Gastrocnemius medialis (tissue), 4 donors: ENCODE results near the gene HBS1L. TPM values are rescaled to one million over a fixed set of nuclear protein-coding genes. Genes with fewer than 3 reads are reported as not detected.

Experiments
- ATAC-seq, 2 donors: fragments of 150-250 bp; one replicate each; pipeline ENCODE4 v1.9.1; 2016
- DNase-seq, 2 donors: peaks; one replicate each; pipeline ENCODE4 v3.0.0-alpha.2; 2019
- H3K27ac ChIP-seq, 4 donors: fragments of 200-600 bp; sonication (generic); 1 replicate in 1 of 4; 2 replicates in 3 of 4; pipeline ENCODE4 v1.5.1; 2016 to 2018; ENCODE audit warnings: mild to moderate bottlenecking in 2 of 4, moderate library complexity in 1 of 4
- H3K27me3 ChIP-seq, 3 donors: fragments of 200-600 bp; sonication (generic) in 2 of 3; 1 replicate in 1 of 3; 2 replicates in 2 of 3; pipeline versions ENCODE4 v1.5.1 to v1.6.0; 2016 to 2019; ENCODE audit warnings: mild to moderate bottlenecking in 1 of 3, moderate library complexity in 1 of 3
- H3K36me3 ChIP-seq, 2 donors: fragments of 200-600 bp; sonication (generic) in 1 of 2; one replicate each; pipeline ENCODE4 v1.5.1; 2017 to 2018
- H3K4me1 ChIP-seq, 2 donors: fragments of 200-600 bp; sonication (generic) in 1 of 2; one replicate each; pipeline ENCODE4 v1.5.1; 2016 to 2017; ENCODE audit warnings: mild to moderate bottlenecking in 2 of 2
- H3K4me3 ChIP-seq, 4 donors: fragments of 200-600 bp; sonication (generic) in 3 of 4; 1 replicate in 1 of 4; 2 replicates in 3 of 4; pipeline ENCODE4 v1.5.1; 2016 to 2019; ENCODE audit warnings: mild to moderate bottlenecking in 2 of 4
- H3K9me3 ChIP-seq, 3 donors: fragments of 200-600 bp; sonication (generic) in 2 of 3; 1 replicate in 1 of 3; 2 replicates in 2 of 3; pipeline ENCODE4 v1.5.1; 2016 to 2019
- POLR2A ChIP-seq, 2 donors: fragments of 450-650 bp; IDR thresholded peaks; one replicate each; pipeline ENCODE4 v1.6.1; 2017; ENCODE audit warnings: antibody characterized with exemption in 2 of 2, mild to moderate bottlenecking in 2 of 2, moderate library complexity in 2 of 2
- in situ Hi-C, 4 donors: fragments of 200-750 bp; cut with MboI; loops; one replicate each; pipeline versions ENCODE4 v1.15.0 to v1.8.0; 2017; ENCODE audit warnings: low sequenced_read_pairs in 4 of 4
- intact Hi-C: fragments of 100-400 bp; cut with DNase I; formaldehyde crosslinking; loops from one replicate; pipeline ENCODE4 v1.15.1; 2023; ENCODE audit warnings: low total_unique reads
- total RNA-seq, 4 donors: library from RNA; depleted of rRNA; stranded (reverse); fragments of >200 nt; gene quantifications; one replicate each; pipeline versions ENCODE4 v1.1.0 to v1.2.3, GENCODE V29; 2016
- TF ChIP-seq, protein P1 (sequence below), 5 experiments: fragments of 450-650 bp in 3 of 5; fragments of 200-600 bp in 2 of 5; sonication (generic) in 2 of 5; IDR thresholded peaks in 4 of 5; conservative IDR thresholded peaks in 1 of 5; 1 replicate in 4 of 5; 2 replicates in 1 of 5; pipeline ENCODE4 v1.5.1; 2016 to 2019; ENCODE audit warnings: antibody characterized with exemption in 5 of 5, mild to moderate bottlenecking in 3 of 5, moderate library complexity in 3 of 5

HBS1L gene
- total RNA-seq, 4 donors from 2014 or later: 97.9 to 139 (median 120) TPM

DNA sequence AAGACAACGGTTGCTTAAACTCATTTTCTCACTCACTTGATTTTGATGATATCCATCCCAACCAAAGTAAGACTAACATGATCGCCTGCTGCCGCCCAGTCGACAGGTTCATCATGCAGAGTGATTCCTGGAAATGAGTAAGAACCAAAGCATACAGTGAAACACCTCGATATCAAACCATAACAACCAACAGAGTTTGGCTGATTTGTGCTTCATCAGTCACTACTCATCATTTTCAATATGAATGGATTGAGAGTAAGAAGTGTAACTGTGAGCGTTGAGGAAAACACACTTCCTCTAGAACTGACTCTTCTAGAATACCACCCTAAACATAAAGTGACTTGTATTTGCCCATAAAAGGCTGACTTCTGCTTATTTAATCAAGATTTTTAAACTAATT, 75.5 kb downstream of the HBS1L start:
- H3K36me3 ChIP-seq: peaks cover 0 to 38% of the 10 kb centered on the region in 2 donors
- ATAC-seq: no peak

DNA sequence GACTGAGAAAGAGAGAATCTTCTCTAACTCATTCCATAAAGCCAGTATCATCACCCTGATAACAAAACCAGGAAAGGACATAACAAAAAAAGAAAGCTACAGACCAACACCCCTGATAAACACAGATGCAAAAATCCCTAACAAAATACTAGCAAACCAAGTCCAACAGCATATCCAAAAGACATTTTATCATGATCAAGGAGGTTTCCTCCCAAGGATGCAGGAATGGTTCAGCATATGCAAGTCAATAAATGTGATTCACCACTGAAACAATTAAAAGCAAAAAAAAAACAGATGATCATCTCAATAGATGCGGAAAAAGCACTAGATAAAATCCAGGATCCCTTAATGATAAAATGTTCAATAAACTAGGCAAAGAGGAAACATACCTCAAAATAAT, 80.3 kb downstream of the HBS1L start:
- Histone ChIP-seq H3K4me3 (no peak overlapping the region), H3K36me3 (peaks cover 0 to 25% of the 10 kb centered on the region in 2 donors), H3K27me3 (no peaks in the 10 kb centered on the region), H3K9me3 (no peaks in the 10 kb centered on the region), H3K27ac (no peak overlapping the region), H3K4me1 (no peaks in the 10 kb centered on the region)
- ATAC-seq (no peak), DNase-seq (no peak)
- TF ChIP-seq POLR2A (IDR thresholded peaks at IDR 0.05): no peak
- TF ChIP-seq, protein P1, sequence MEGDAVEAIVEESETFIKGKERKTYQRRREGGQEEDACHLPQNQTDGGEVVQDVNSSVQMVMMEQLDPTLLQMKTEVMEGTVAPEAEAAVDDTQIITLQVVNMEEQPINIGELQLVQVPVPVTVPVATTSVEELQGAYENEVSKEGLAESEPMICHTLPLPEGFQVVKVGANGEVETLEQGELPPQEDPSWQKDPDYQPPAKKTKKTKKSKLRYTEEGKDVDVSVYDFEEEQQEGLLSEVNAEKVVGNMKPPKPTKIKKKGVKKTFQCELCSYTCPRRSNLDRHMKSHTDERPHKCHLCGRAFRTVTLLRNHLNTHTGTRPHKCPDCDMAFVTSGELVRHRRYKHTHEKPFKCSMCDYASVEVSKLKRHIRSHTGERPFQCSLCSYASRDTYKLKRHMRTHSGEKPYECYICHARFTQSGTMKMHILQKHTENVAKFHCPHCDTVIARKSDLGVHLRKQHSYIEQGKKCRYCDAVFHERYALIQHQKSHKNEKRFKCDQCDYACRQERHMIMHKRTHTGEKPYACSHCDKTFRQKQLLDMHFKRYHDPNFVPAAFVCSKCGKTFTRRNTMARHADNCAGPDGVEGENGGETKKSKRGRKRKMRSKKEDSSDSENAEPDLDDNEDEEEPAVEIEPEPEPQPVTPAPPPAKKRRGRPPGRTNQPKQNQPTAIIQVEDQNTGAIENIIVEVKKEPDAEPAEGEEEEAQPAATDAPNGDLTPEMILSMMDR (IDR thresholded peaks at IDR 0.05 in 4 of 5, conservative IDR thresholded peaks at IDR 0.05 in 1 of 5): no peak
- in situ Hi-C loops: no loop called here
- intact Hi-C loops: no loop called here

More for the DNA sequence above, 75.5 kb downstream of the HBS1L start:
- H3K9me3 ChIP-seq: no peaks in the 10 kb centered on the region
- no peak for DNase-seq
- no peak overlapping the region for H3K27ac ChIP-seq
- TF ChIP-seq POLR2A (IDR thresholded peaks at IDR 0.05): no peak
- TF ChIP-seq, protein P1 (IDR thresholded peaks at IDR 0.05 in 4 of 5, conservative IDR thresholded peaks at IDR 0.05 in 1 of 5): no peak
- no peaks in the 10 kb centered on the region for H3K4me1 ChIP-seq
- H3K27me3 ChIP-seq: no peaks in the 10 kb centered on the region
- in situ Hi-C loops (no loop called here), intact Hi-C loops (no loop called here)
- H3K4me3 ChIP-seq: no peak overlapping the region

- TF ChIP-seq POLR2A (IDR thresholded peaks at IDR 0.05): no peak
- TF ChIP-seq, protein P1 (IDR thresholded peaks at IDR 0.05 in 4 of 5, conservative IDR thresholded peaks at IDR 0.05 in 1 of 5): no peak
Observed at GRCh38 chr6:134967711-134968110, 86.9 kb downstream of the HBS1L start.

DNA sequence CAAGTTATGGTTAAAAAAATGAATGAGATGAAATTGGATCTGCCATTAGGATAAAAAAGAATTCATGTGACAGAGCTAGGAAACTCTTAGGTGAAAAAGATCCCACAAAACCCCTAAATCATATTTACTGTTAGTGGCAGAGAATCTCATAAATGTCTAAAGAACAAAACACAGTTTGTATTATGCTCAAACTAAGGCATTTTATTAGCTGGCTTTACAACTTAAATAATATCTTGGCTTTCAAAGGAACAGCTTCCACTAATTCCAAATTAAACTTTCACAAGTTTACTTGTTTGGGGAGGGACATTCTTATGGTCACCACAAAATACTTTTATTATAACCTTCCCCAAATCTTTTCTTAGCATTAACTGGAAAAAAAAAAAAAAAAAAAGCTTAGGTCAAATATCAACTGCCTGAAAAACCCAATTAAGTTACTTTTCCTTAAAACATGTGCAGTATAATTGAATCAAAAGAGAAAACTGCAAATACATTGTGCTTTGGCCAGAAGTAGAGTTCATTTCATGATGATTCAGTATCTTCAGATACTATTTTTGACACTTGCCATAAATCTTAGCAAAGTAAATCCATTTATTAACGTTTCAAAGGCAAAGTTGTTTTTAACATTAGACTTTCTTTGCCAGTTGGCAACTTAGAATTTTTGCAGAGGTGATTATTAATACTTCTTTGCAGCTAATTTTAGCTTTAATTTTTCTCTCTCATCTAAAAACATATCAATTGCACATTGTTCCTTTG, 90.0 kb downstream of the HBS1L start:
- Histone ChIP-seq H3K4me3 (no peak overlapping the region), H3K27me3 (no peaks in the 10 kb centered on the region), H3K27ac (no peak overlapping the region), H3K4me1 (no peaks in the 10 kb centered on the region), H3K9me3 (peaks cover 0 to 4% (median 0%) of the 10 kb centered on the region in 3 donors), H3K36me3 (peaks cover 3 to 28% of the 10 kb centered on the region in 2 donors)
- no peak for DNase-seq
- TF ChIP-seq, protein P1 (IDR thresholded peaks at IDR 0.05 in 4 of 5, conservative IDR thresholded peaks at IDR 0.05 in 1 of 5): no peak
- no peak for TF ChIP-seq POLR2A (IDR thresholded peaks at IDR 0.05)
- ATAC-seq: no peak
- intact Hi-C loops: no loop called here
- in situ Hi-C loops: no loop called here

More at GRCh38 chr6:134967711-134968110, 86.9 kb downstream of the HBS1L start:
- H3K9me3 ChIP-seq: no peaks in the 10 kb centered on the region
- in situ Hi-C loops: no loop called here
- H3K4me3 ChIP-seq: no peak overlapping the region
- no peak for DNase-seq
- no peak overlapping the region for H3K27ac ChIP-seq
- no peak for ATAC-seq
- intact Hi-C loops: no loop called here
- peaks cover 3 to 25% of the 10 kb centered on the region in 2 donors for H3K36me3 ChIP-seq
- H3K4me1 ChIP-seq: no peaks in the 10 kb centered on the region
- H3K27me3 ChIP-seq: no peaks in the 10 kb centered on the region
